ENCODE measurements around the gene KRT79. TPM values are rescaled to one million over a fixed set of nuclear protein-coding genes. Genes with fewer than 3 reads are reported as not detected.

KRT79 gene
- total and polyA plus RNA-seq, 4 donors = not detected

DNA sequence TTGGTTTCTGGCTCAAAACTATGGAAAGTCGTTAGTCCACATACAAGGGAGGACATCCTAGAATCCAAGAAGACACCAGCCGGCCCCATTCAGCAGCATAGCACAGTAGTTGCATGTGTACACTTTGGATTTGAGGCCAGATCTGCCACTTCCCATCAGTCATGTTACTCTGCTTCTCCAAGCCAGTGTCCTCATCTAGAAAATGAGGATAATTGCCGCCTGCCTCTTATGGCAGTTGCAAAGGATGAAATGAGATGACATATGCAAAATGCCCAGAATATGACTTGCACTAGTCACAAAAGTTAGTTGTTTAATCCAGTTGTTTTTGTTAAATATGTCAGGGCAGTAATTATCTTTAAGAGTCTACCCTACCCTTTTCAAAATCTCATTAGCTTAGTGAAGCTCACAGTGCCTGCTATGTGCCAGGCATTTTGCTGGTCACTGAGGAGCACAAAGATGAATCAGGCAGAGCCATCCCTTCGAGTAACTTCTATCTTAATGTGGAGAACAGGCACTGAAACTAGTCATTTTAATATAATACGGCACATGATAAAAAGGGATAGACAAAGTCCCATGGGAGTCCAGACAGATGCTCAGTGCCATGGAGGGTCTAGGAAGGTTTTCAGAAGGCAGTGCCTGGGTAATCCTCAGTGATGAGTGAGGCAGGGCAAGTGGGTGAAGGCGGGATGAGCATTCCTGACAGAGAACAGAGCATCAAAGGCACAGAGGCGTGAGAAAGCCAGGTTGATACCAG lies 50.4 kb downstream of the KRT79 start:
- no peak overlapping the region for H3K9ac ChIP-seq (ENCODE audit: low read depth in 1 of 2, low read length in 2 of 2)
- WGBS = 73% methylated on average over 7 of the region's 7 CpGs
- no peaks in the 10 kb centered on the region for H3K36me3 ChIP-seq (ENCODE audit: control insufficient read depth in 4 of 4, insufficient read depth in 3 of 4, low read depth in 1 of 4, low read length in 3 of 4)
- H3K4me3 ChIP-seq (ENCODE audit: low read depth in 1 of 3, low read length in 3 of 3) = no peak overlapping the region
- H3K9me3 ChIP-seq (ENCODE audit: control insufficient read depth in 4 of 4, low read length in 3 of 4) = no peaks in the 10 kb centered on the region
- no peak for DNase-seq (ENCODE audit: low spot score)
- H3K27me3 ChIP-seq (ENCODE audit: control insufficient read depth in 4 of 4, insufficient read depth in 4 of 4, low read length in 3 of 4) = peaks cover 0 to 2% (median 0%) of the 10 kb centered on the region in 4 donors
- no peaks in the 10 kb centered on the region for H3K4me1 ChIP-seq (ENCODE audit: control insufficient read depth in 4 of 4, insufficient read depth in 4 of 4, low read length in 3 of 4)
- TF ChIP-seq RAD21 (IDR thresholded peaks at IDR 0.05) (no peak), ZBTB33 (IDR thresholded peaks at IDR 0.05) (no peak), SP1 (IDR thresholded peaks at IDR 0.05) (no peak), NR2F2 (IDR thresholded peaks at IDR 0.05) (no peak), YY1 (IDR thresholded peaks at IDR 0.05) (no peak), FOXA1 (IDR thresholded peaks at IDR 0.05) (no peak), JUND (IDR thresholded peaks at IDR 0.05) (no peak), EGR1 (IDR thresholded peaks at IDR 0.05; ENCODE audit: low read depth in 2 of 2) (no peak), FOXA2 (IDR thresholded peaks at IDR 0.05) (no peak), GABPA (IDR thresholded peaks at IDR 0.05 in 1 of 2, conservative IDR thresholded peaks at IDR 0.05 in 1 of 2) (no peak), RXRA (IDR thresholded peaks at IDR 0.05) (no peak), HNF4G (IDR thresholded peaks at IDR 0.05) (no peak), CTCF (IDR thresholded peaks at IDR 0.05; ENCODE audit: low read depth, low read length, missing input control) (no peak)
- TF ChIP-seq, protein P1, sequence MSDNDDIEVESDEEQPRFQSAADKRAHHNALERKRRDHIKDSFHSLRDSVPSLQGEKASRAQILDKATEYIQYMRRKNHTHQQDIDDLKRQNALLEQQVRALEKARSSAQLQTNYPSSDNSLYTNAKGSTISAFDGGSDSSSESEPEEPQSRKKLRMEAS (IDR thresholded peaks at IDR 0.05) = no peak
- no peak overlapping the region for H3K27ac ChIP-seq (ENCODE audit: low read depth in 1 of 2, low read length in 2 of 2)

DNA sequence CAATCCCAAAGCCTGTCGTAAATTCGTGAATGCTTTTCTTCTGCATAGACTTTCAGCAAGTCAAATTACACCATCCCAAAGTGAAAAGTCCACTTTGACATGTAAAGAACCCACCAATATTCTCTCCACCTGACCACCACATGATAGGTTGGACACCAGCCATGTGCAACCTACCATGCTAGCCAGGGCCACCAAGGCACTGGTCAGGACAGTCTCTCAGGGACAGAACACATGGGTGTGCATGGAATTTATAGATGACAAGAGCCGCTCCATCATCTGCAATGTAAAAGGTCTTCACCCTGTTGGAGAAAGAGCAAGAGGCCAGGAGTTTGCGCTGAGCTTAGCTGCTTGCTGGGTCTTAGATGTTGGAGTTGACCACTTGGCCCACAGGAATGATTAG lies 51.6 kb downstream of the KRT79 start:
- WGBS = 96% methylated on average over 4 of the region's 4 CpGs

More for the DNA sequence above, 51.6 kb downstream of the KRT79 start:
- Histone ChIP-seq H3K27me3 (ENCODE audit: control insufficient read depth in 4 of 4, insufficient read depth in 4 of 4, low read length in 3 of 4) (peaks cover 0 to 2% (median 0%) of the 10 kb centered on the region in 4 donors), H3K9me3 (ENCODE audit: control insufficient read depth in 4 of 4, low read length in 3 of 4) (no peaks in the 10 kb centered on the region), H3K9ac (ENCODE audit: low read depth in 1 of 2, low read length in 2 of 2) (no peak overlapping the region), H3K27ac (ENCODE audit: low read depth in 1 of 2, low read length in 2 of 2) (no peak overlapping the region), H3K4me3 (ENCODE audit: low read depth in 1 of 3, low read length in 3 of 3) (no peak overlapping the region), H3K36me3 (ENCODE audit: control insufficient read depth in 4 of 4, insufficient read depth in 3 of 4, low read depth in 1 of 4, low read length in 3 of 4) (no peaks in the 10 kb centered on the region), H3K4me1 (ENCODE audit: control insufficient read depth in 4 of 4, insufficient read depth in 4 of 4, low read length in 3 of 4) (no peaks in the 10 kb centered on the region)
- no peak for DNase-seq (ENCODE audit: low spot score)
- TF ChIP-seq FOXA2 (IDR thresholded peaks at IDR 0.05) (no peak), REST (IDR thresholded peaks at IDR 0.05) (no peak), FOXA1 (IDR thresholded peaks at IDR 0.05) (no peak)
